Thyroid gland (tissue), 4 donors: ENCODE measurements around the gene PAK5.

Source experiments
- POLR2A ChIP-seq, 2 donors: fragments of 450-650 bp; IDR thresholded peaks; one replicate each; pipeline ENCODE4 v1.6.1; 2017; ENCODE audit warnings: antibody characterized with exemption in 2 of 2, mild to moderate bottlenecking in 2 of 2, moderate library complexity in 1 of 2
- TF ChIP-seq, protein P1 (sequence below), 6 experiments: fragments of 200-600 bp in 3 of 6; fragments of 450-650 bp in 3 of 6; sonication (generic) in 3 of 6; IDR thresholded peaks; one replicate each; pipeline ENCODE4 v1.5.1; 2016 to 2019; ENCODE audit warnings: antibody characterized with exemption in 6 of 6, mild to moderate bottlenecking in 2 of 6, inconsistent platforms in 1 of 6, moderate library complexity in 1 of 6

GRCh38 chr20:9495701-9496100 lies 343.2 kb downstream of the PAK5 start:
- TF ChIP-seq, protein P1, sequence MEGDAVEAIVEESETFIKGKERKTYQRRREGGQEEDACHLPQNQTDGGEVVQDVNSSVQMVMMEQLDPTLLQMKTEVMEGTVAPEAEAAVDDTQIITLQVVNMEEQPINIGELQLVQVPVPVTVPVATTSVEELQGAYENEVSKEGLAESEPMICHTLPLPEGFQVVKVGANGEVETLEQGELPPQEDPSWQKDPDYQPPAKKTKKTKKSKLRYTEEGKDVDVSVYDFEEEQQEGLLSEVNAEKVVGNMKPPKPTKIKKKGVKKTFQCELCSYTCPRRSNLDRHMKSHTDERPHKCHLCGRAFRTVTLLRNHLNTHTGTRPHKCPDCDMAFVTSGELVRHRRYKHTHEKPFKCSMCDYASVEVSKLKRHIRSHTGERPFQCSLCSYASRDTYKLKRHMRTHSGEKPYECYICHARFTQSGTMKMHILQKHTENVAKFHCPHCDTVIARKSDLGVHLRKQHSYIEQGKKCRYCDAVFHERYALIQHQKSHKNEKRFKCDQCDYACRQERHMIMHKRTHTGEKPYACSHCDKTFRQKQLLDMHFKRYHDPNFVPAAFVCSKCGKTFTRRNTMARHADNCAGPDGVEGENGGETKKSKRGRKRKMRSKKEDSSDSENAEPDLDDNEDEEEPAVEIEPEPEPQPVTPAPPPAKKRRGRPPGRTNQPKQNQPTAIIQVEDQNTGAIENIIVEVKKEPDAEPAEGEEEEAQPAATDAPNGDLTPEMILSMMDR (IDR thresholded peaks at IDR 0.05) = no peak
- TF ChIP-seq POLR2A (IDR thresholded peaks at IDR 0.05) = no peak
